ENCODE results near the gene GALR2. TPM values are rescaled to one million over a fixed set of nuclear protein-coding genes. Genes with fewer than 3 reads are reported as not detected.

Gene GALR2
- total RNA-seq (not detected), polyA plus RNA-seq (not detected)
- long read RNA-seq, donor 1: 0 reads
- long read RNA-seq, donor 2: 0 reads
- long read RNA-seq, donor 3: 0 reads
- long read RNA-seq, donor 4: 0 reads

- Histone ChIP-seq H3K27me3 (ENCODE audit: control insufficient read depth, insufficient read depth) (no peaks in the 10 kb centered on the region), H3K4me3 (ENCODE audit: low read length) (no peak within 1 kb of the TSS), H3K9me3 (ENCODE audit: control insufficient read depth, low read length) (no peaks in the 10 kb centered on the region), H3K4me1 (ENCODE audit: control insufficient read depth, insufficient read depth, low read length) (no peaks in the 10 kb centered on the region), H3K27ac (ENCODE audit: low read length) (no peak within 1 kb of the TSS)
- ATAC-seq: no peak
- no peak for DNase-seq
- 2% methylated on average over 92 of the region's 92 CpGs for WGBS
- intact Hi-C loops (cut with DNase I): no loop called here
Observed at GRCh38 chr17:76074390-76075363, at the start of gene GALR2. TSS of gene GALR2 (plus strand) at chr17:76074781. CDS start at chr17:76074884, 103 bp downstream.

DNA sequence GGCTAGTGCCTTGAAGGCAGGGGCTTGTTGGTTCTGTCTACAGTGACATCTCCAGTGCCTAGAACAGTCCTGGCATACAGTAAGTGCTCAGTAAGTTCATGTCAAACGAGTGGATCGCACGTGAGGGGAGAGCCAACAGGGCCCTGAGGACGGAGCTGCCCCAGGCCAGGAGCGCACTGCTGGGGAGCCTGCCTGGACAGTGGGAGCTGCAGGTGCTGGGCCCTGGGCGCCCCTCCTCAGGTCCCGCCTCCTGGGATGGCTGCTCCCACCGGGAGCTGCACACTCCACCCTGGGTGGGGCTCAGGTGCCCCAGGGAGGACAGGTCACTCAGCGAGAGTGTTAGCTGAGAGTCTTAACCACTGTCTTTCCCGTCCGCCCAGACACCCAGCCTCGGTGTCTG lies 49.3 kb upstream of the GALR2 start:
- Histone ChIP-seq H3K4me3 (ENCODE audit: low read length) (no peak overlapping the region), H3K27ac (ENCODE audit: low read length) (no peak overlapping the region), H3K27me3 (ENCODE audit: control insufficient read depth, insufficient read depth) (no peaks in the 10 kb centered on the region), H3K4me1 (ENCODE audit: control insufficient read depth, insufficient read depth, low read length) (no peaks in the 10 kb centered on the region), H3K9me3 (ENCODE audit: control insufficient read depth, low read length) (no peaks in the 10 kb centered on the region)
- DNase-seq (peak in 2 of 3 donors; percentile 6 to 44), ATAC-seq (no peak)
- intact Hi-C loops (cut with DNase I): no loop called here
- 91% methylated on average over 12 of the region's 12 CpGs for WGBS

GRCh38 chr17:76026714-76027158 lies 47.8 kb upstream of the GALR2 start:
- Histone ChIP-seq H3K27me3 (ENCODE audit: control insufficient read depth, insufficient read depth) (no peaks in the 10 kb centered on the region), H3K4me3 (ENCODE audit: low read length) (no peak overlapping the region), H3K27ac (ENCODE audit: low read length) (no peak overlapping the region), H3K9me3 (ENCODE audit: control insufficient read depth, low read length) (no peaks in the 10 kb centered on the region), H3K4me1 (ENCODE audit: control insufficient read depth, insufficient read depth, low read length) (no peaks in the 10 kb centered on the region)
- no peak for ATAC-seq
- WGBS: 81% methylated on average over 15 of the region's 15 CpGs
- intact Hi-C loops (cut with DNase I): no loop called here
- DNase-seq: peak in 1 of 3 donors; percentile 20

- Histone ChIP-seq H3K27me3 (ENCODE audit: control insufficient read depth, insufficient read depth) (no peaks in the 10 kb centered on the region), H3K27ac (ENCODE audit: low read length) (no peak within 1 kb of the TSS), H3K4me1 (ENCODE audit: control insufficient read depth, insufficient read depth, low read length) (no peaks in the 10 kb centered on the region), H3K4me3 (ENCODE audit: low read length) (no peak within 1 kb of the TSS), H3K9me3 (ENCODE audit: control insufficient read depth, low read length) (no peaks in the 10 kb centered on the region)
- DNase-seq: peak in 2 of 3 donors; percentile 50 to 56
- peak in 1 of 2 donors; percentile 50 for ATAC-seq
- WGBS: 81% methylated on average over 24 of the region's 24 CpGs
- intact Hi-C loops (cut with DNase I): no loop called here
Observed at GRCh38 chr17:76027159-76027839, 47.3 kb upstream of the GALR2 start, which contains the start of gene EVPL. TSS of gene EVPL (minus strand) at chr17:76027306. CDS start at chr17:76027198, 108 bp downstream.

GRCh38 chr17:76032073-76032779 lies 42.4 kb upstream of the GALR2 start:
- DNase-seq: peak in 1 of 3 donors; percentile 29
- H3K27ac ChIP-seq (ENCODE audit: low read length): no peak overlapping the region

GRCh38 chr17:76032780-76033108 lies 41.8 kb upstream of the GALR2 start:
- H3K4me1 ChIP-seq (ENCODE audit: control insufficient read depth, insufficient read depth, low read length): no peaks in the 10 kb centered on the region
- H3K27me3 ChIP-seq (ENCODE audit: control insufficient read depth, insufficient read depth): no peaks in the 10 kb centered on the region
- no peak overlapping the region for H3K4me3 ChIP-seq (ENCODE audit: low read length)
- DNase-seq (no peak), ATAC-seq (no peak)
- H3K27ac ChIP-seq (ENCODE audit: low read length): no peak overlapping the region
- intact Hi-C loops (cut with DNase I): no loop called here
- WGBS: 94% methylated on average over 5 of the region's 5 CpGs
- no peaks in the 10 kb centered on the region for H3K9me3 ChIP-seq (ENCODE audit: control insufficient read depth, low read length)

More at GRCh38 chr17:76032073-76032779, 42.4 kb upstream of the GALR2 start:
- no peaks in the 10 kb centered on the region for H3K27me3 ChIP-seq (ENCODE audit: control insufficient read depth, insufficient read depth)
- 87% methylated on average over 20 of the region's 20 CpGs for WGBS
- ATAC-seq: no peak
- no peaks in the 10 kb centered on the region for H3K9me3 ChIP-seq (ENCODE audit: control insufficient read depth, low read length)
- intact Hi-C loops (cut with DNase I): no loop called here
- H3K4me1 ChIP-seq (ENCODE audit: control insufficient read depth, insufficient read depth, low read length): no peaks in the 10 kb centered on the region
- no peak overlapping the region for H3K4me3 ChIP-seq (ENCODE audit: low read length)

DNA sequence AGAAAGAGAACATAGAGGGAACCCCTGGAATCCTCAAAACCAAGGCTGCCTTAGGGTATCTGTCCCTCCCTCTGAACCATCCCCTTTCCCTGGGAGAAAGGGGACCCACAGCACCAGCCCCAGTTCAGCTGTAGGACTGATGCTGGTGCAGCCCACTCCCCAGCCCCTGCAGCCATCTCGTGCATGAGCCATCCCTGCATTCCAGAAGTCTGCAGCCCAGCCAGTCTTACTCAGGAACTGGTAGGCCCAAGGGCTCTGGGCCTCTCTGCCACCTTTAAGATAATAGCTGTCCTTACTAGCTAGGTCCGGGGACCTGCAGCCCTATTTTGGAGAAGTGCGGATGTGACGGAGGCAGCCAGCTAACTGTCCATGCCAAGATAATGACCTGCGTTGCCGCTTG lies 41.4 kb upstream of the GALR2 start:
- DNase-seq (peak in 1 of 3 donors; percentile 20), ATAC-seq (no peak)
- Histone ChIP-seq H3K27me3 (ENCODE audit: control insufficient read depth, insufficient read depth) (no peaks in the 10 kb centered on the region), H3K4me1 (ENCODE audit: control insufficient read depth, insufficient read depth, low read length) (no peaks in the 10 kb centered on the region), H3K9me3 (ENCODE audit: control insufficient read depth, low read length) (no peaks in the 10 kb centered on the region), H3K27ac (ENCODE audit: low read length) (no peak overlapping the region), H3K4me3 (ENCODE audit: low read length) (no peak overlapping the region)
- intact Hi-C loops (cut with DNase I): no loop called here
- WGBS: 95% methylated on average over 6 of the region's 6 CpGs

- Histone ChIP-seq H3K9me3 (ENCODE audit: control insufficient read depth, low read length) (no peaks in the 10 kb centered on the region), H3K4me1 (ENCODE audit: control insufficient read depth, insufficient read depth, low read length) (no peaks in the 10 kb centered on the region), H3K4me3 (ENCODE audit: low read length) (no peak overlapping the region), H3K27ac (ENCODE audit: low read length) (no peak overlapping the region), H3K27me3 (ENCODE audit: control insufficient read depth, insufficient read depth) (no peaks in the 10 kb centered on the region)
- ATAC-seq (no peak), DNase-seq (peak in 1 of 3 donors; percentile 43)
- intact Hi-C loops (cut with DNase I): no loop called here
- WGBS: 69% methylated on average over 13 of the region's 13 CpGs
Observed at GRCh38 chr17:76034428-76035350, 39.9 kb upstream of the GALR2 start.

DNA sequence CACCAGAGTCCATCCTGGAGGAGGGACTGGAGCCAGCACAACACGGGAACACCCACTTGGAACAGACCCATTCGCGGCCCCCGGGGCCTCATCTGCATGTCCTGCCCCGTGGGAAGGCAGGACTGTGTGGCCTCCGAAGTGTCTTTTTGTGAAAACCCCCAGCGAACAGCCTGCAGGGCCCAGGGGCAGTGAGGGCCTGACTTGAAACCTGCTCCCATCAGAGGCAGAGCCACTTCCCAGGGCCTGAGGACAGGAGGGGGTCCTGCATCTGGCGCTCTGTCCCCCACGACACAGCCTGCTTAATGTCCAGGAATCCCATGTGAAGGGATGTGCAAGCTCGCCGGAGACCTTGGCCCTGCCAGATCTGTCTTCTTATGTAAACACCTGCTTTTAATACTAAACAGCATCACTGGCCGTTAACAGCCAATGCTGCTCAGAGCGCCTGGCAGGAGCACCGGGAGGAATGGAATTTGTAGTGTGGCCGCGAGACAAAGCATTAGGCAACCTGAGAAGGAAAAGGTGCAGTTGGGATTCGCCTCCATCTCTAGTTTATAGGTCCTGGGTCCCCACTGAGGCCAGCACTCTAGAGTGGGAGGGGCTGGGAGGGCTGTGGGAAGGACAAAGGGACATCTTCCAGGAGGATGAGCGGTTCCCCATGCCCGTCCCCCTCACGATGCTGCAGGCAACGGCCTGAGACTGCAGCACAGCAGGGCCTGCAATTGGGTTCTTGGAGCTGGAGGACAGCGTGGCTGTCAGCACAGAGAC lies 37.9 kb upstream of the GALR2 start:
- Histone ChIP-seq H3K9me3 (ENCODE audit: control insufficient read depth, low read length) (no peaks in the 10 kb centered on the region), H3K4me3 (ENCODE audit: low read length) (no peak overlapping the region), H3K4me1 (ENCODE audit: control insufficient read depth, insufficient read depth, low read length) (no peaks in the 10 kb centered on the region), H3K27ac (ENCODE audit: low read length) (no peak overlapping the region), H3K27me3 (ENCODE audit: control insufficient read depth, insufficient read depth) (no peaks in the 10 kb centered on the region)
- intact Hi-C loops (cut with DNase I): no loop called here
- no peak for DNase-seq
- 49% methylated on average over 22 of the region's 22 CpGs for WGBS
- ATAC-seq: peak; percentile 18 to 26

Measured in right cardiac atrium (tissue), 5 donors.